H9 (cell line): ENCODE measurements around the gene TMEM253. TPM values are rescaled to one million over a fixed set of nuclear protein-coding genes. Genes with fewer than 3 reads are reported as not detected.
A peak's percentile ranks its signal among the peaks of the same experiment; 100 is the strongest.

ENCODE experiments used
- DNase-seq: peaks from one replicate; pipeline ENCODE4 v3.0.0-alpha.2; 2017
- H2AFZ ChIP-seq: one replicate; pipeline ENCODE4 v1.6.1; 2013; ENCODE audit warnings: mild to moderate bottlenecking, low read length, control low read depth, moderate library complexity
- H2AK5ac ChIP-seq: 2 replicates; pipeline ENCODE4 v1.6.1; 2013; ENCODE audit warnings: low read length, control low read depth, mixed read lengths; ENCODE audit not compliant: insufficient read length
- H2BK120ac ChIP-seq: one replicate; pipeline ENCODE4 v1.6.1; 2013; ENCODE audit warnings: low read depth, mild to moderate bottlenecking, low read length, control low read depth, inconsistent platforms; ENCODE audit not compliant: poor library complexity, severe bottlenecking
- H2BK12ac ChIP-seq: 2 replicates; pipeline ENCODE4 v1.6.1; 2013; ENCODE audit warnings: low read length, control low read depth, mixed read lengths, low read depth; ENCODE audit not compliant: insufficient read length
- H2BK15ac ChIP-seq: 2 replicates; pipeline ENCODE4 v1.6.1; 2013; ENCODE audit warnings: low read depth, low read length, control low read depth
- H2BK20ac ChIP-seq: one replicate; pipeline ENCODE4 v1.6.1; 2013; ENCODE audit warnings: low read depth, mild to moderate bottlenecking, low read length, control low read depth, inconsistent platforms; ENCODE audit not compliant: poor library complexity, severe bottlenecking
- H2BK5ac ChIP-seq: 2 replicates; pipeline ENCODE4 v1.6.1; 2013; ENCODE audit warnings: low read length, control low read depth, mixed read lengths; ENCODE audit not compliant: insufficient read length
- H3K14ac ChIP-seq: 2 replicates; pipeline ENCODE4 v1.6.1; 2013; ENCODE audit warnings: low read length, control low read depth; ENCODE audit not compliant: insufficient read depth
- H3K18ac ChIP-seq: 2 replicates; pipeline ENCODE4 v1.6.1; 2013; ENCODE audit warnings: low read depth, mild to moderate bottlenecking, mixed read lengths, low read length, control low read depth; ENCODE audit not compliant: insufficient read length
- H3K23ac ChIP-seq: 2 replicates; pipeline ENCODE4 v1.6.1; 2013; ENCODE audit warnings: low read length, control low read depth, mixed read lengths, low read depth; ENCODE audit not compliant: insufficient read length
- H3K23me2 ChIP-seq: 2 replicates; pipeline ENCODE4 v1.6.1; 2013; ENCODE audit warnings: low read depth, mild to moderate bottlenecking, mixed read lengths, low read length, control low read depth; ENCODE audit not compliant: insufficient read length, poor library complexity, severe bottlenecking
- H3K27ac ChIP-seq: 2 replicates; pipeline ENCODE4 v1.5.1; 2013; ENCODE audit warnings: low read length, control low read depth, mixed read lengths, low read depth; ENCODE audit not compliant: insufficient read length
- H3K27me3 ChIP-seq: 2 replicates; pipeline ENCODE4 v1.6.1; 2013; ENCODE audit warnings: low read length, control low read depth, inconsistent platforms; ENCODE audit not compliant: insufficient read depth
- H3K4ac ChIP-seq: 2 replicates; pipeline ENCODE4 v1.6.1; 2013; ENCODE audit warnings: low read depth, mild to moderate bottlenecking, control low read depth, inconsistent platforms, low read length, moderate library complexity
- H3K4me1 ChIP-seq: 2 replicates; pipeline ENCODE4 v1.6.1; 2013; ENCODE audit warnings: low read length, control low read depth, inconsistent platforms; ENCODE audit not compliant: insufficient read depth
- H3K4me2 ChIP-seq: 2 replicates; pipeline ENCODE4 v1.6.1; 2013; ENCODE audit warnings: low read length, control low read depth, mixed read lengths; ENCODE audit not compliant: insufficient read length, insufficient read depth
- H3K56ac ChIP-seq: 2 replicates; pipeline ENCODE4 v1.6.1; 2013; ENCODE audit warnings: low read depth, mild to moderate bottlenecking, mixed read lengths, low read length, control low read depth; ENCODE audit not compliant: insufficient read length
- H3K79me1 ChIP-seq: 2 replicates; pipeline ENCODE4 v1.6.1; 2013; ENCODE audit warnings: low read depth, mild to moderate bottlenecking, moderate library complexity, low read length, control low read depth, inconsistent platforms; ENCODE audit not compliant: insufficient read depth, poor library complexity, severe bottlenecking
- H3K79me2 ChIP-seq: 2 replicates; pipeline ENCODE4 v1.6.1; 2013; ENCODE audit warnings: low read length, control low read depth, inconsistent platforms; ENCODE audit not compliant: insufficient read depth
- H3K9ac ChIP-seq: 2 replicates; pipeline ENCODE4 v1.6.1; 2013; ENCODE audit warnings: low read length, control low read depth, mixed read lengths; ENCODE audit not compliant: insufficient read length; ENCODE audit errors: extremely low read depth
- H3K9me3 ChIP-seq: one replicate; pipeline ENCODE4 v1.6.1; 2013; ENCODE audit warnings: low read depth, low read length, inconsistent platforms; ENCODE audit not compliant: control insufficient read depth
- H3T11ph ChIP-seq: one replicate; pipeline ENCODE4 v1.6.1; 2013; ENCODE audit warnings: mild to moderate bottlenecking, low read length, control low read depth, inconsistent platforms
- H4K20me1 ChIP-seq: one replicate; pipeline ENCODE4 v1.6.1; 2013; ENCODE audit not compliant: control insufficient read depth, insufficient read length, insufficient read depth
- H4K5ac ChIP-seq: 2 replicates; pipeline ENCODE4 v1.6.1; 2013; ENCODE audit warnings: low read depth, mild to moderate bottlenecking, mixed read lengths, low read length, control low read depth; ENCODE audit not compliant: insufficient read length
- H4K8ac ChIP-seq: replicated peaks from 2 replicates; pipeline ENCODE4 v1.6.1; 2013; ENCODE audit warnings: low read length, control low read depth, mixed read lengths, low read depth; ENCODE audit not compliant: insufficient read length
- H4K91ac ChIP-seq: 2 replicates; pipeline ENCODE4 v1.6.1; 2013; ENCODE audit warnings: low read depth, mild to moderate bottlenecking, moderate library complexity, mixed read lengths, low read length, control low read depth; ENCODE audit not compliant: insufficient read length
- H3K27ac Mint-ChIP-seq, 3 experiments: 2 replicates in 2 of 3; 3 replicates in 1 of 3; pipeline ENCODE4 v1.8.0; 2020 to 2021; ENCODE audit warnings: mixed read lengths in 3 of 3, mild to moderate bottlenecking in 1 of 3, moderate library complexity in 1 of 3
- H3K27me3 Mint-ChIP-seq: 2 replicates; pipeline ENCODE4 v1.8.0; 2021; ENCODE audit warnings: low read depth, mild to moderate bottlenecking, moderate library complexity, mixed read lengths
- H3K36me3 Mint-ChIP-seq, 3 experiments: 2 replicates in 2 of 3; 3 replicates in 1 of 3; pipeline ENCODE4 v1.8.0; 2020 to 2021; ENCODE audit warnings: low read depth in 3 of 3, mixed read lengths in 3 of 3; ENCODE audit not compliant: insufficient read depth in 1 of 3
- H3K4me1 Mint-ChIP-seq, 2 experiments: 2 replicates each; pipeline ENCODE4 v1.8.0; 2020; ENCODE audit warnings: mixed read lengths in 2 of 2
- H3K4me3 Mint-ChIP-seq, 2 experiments: 2 replicates in 1 of 2; 3 replicates in 1 of 2; pipeline ENCODE4 v1.8.0; 2020 to 2021; ENCODE audit warnings: mild to moderate bottlenecking in 2 of 2, mixed read lengths in 2 of 2, moderate library complexity in 1 of 2
- H3K9me3 Mint-ChIP-seq, 2 experiments: 2 replicates in 1 of 2; 3 replicates in 1 of 2; pipeline ENCODE4 v1.8.0; 2020; ENCODE audit warnings: mild to moderate bottlenecking in 2 of 2, mixed read lengths in 2 of 2, moderate library complexity in 1 of 2
- WGBS: extraction: QIAGEN DNeasy Blood & Tissue Kit; methylation state at CpG from one replicate; pipeline ENCODE4 v1.1.7; 2013; ENCODE audit warnings: missing lambda C conversion rate, low lambda C conversion rate, mixed read lengths; ENCODE audit not compliant: insufficient read length; ENCODE audit errors: extremely low coverage; 5-methylcytosine and 5-hydroxymethylcytosine counted together
- total RNA-seq: library from RNA; stranded (reverse); gene quantifications from 2 replicates; pipeline ENCODE4 v1.2.1, GENCODE V29; 2021
- TF ChIP-seq, protein P1 (sequence below): fragments of 200-600 bp; sonication (generic); conservative IDR thresholded peaks from 3 replicates; pipeline ENCODE4 v1.8.0; 2021; ENCODE audit warnings: antibody characterized with exemption, mild to moderate bottlenecking

TMEM253 gene
- total RNA-seq, 1 experiment from 2014 or later = 2.2 TPM

DNA sequence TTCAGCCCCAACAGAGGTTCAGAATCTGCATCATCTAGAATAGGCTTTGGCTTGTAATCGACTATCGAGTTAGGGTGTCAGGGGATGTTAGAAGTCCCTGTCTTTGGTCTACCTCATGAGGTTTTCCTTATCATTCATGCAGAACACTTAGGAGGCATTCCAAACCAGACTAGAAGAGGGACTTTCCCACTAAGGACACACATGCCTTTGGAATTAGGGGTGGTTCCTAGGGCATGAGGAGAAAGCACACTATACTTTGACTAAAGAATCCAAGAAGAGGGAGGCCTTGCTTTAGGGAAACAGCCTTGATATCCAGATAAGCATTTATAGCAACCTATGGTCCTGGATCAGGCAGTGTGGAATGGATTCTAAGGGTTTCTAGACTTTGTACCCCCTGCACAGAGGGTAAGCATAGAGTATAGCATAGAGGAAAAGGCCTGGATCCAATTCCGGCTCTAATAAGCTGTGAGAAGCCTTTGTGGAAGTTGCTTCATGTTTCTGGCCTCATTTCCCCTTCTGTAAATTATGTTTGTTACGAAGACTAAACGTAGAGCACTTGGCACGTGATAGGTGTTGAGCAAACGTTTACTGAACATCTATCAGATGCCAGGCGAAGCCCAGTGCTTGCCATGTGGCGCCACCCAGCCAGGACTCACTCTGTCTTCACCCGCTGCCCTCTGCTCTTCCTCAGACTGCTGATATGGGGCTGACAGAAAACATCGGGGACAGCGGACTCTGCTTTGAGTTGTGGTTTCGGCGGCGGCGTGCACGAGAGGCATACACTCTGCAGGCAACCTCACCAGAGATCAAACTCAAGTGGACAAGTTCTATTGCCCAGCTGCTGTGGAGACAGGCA is 15.6 kb upstream of the TMEM253 start:
- Histone ChIP-seq H2AFZ (no peak overlapping the region), H2BK5ac (no peak overlapping the region), H3K4ac (no peak overlapping the region), H3K79me2 (no peaks in the 10 kb centered on the region), H4K8ac (no peak overlapping the region), H3K18ac (no peak overlapping the region), H2BK120ac (no peak overlapping the region), H3K79me1 (no peaks in the 10 kb centered on the region), H3K23ac (no peak overlapping the region), H2BK15ac (no peak overlapping the region), H2AK5ac (no peak overlapping the region), H4K91ac (no peak overlapping the region), H2BK12ac (no peak overlapping the region), H3K56ac (no peak overlapping the region), H3K14ac (no peak overlapping the region), H3T11ph (no peak overlapping the region), H3K27me3 (no peaks in the 10 kb centered on the region), H3K27ac (no peak overlapping the region), H4K5ac (no peak overlapping the region), H2BK20ac (no peak overlapping the region), H3K9me3 (no peaks in the 10 kb centered on the region), H4K20me1 (no peaks in the 10 kb centered on the region), H3K9ac (no peak overlapping the region), H3K23me2 (no peaks in the 10 kb centered on the region), H3K4me1 (no peaks in the 10 kb centered on the region; the same call in 1 of the 2 replicates), H3K4me2 (no peak overlapping the region)
- no CpG with 5 or more reads among the region's 17 CpGs for WGBS
- Mint-ChIP-seq H3K27me3 (peaks cover 2% of the 10 kb centered on the region; the same call in 1 of the 2 replicates), H3K4me1 (peaks cover 16% of the 10 kb centered on the region in 2 experiments), H3K9me3 (no peaks in the 10 kb centered on the region; a peak in 1 of 5 replicates), H3K4me3 (no peak overlapping the region; a peak in 1 of 5 replicates), H3K27ac (peak overlapping the region in 1 of 3 experiments; percentile 69; a peak in 1 of 7 replicates), H3K36me3 (peaks cover 57 to 94% (median 81%) of the 10 kb centered on the region in 3 experiments)
- TF ChIP-seq, protein P1, sequence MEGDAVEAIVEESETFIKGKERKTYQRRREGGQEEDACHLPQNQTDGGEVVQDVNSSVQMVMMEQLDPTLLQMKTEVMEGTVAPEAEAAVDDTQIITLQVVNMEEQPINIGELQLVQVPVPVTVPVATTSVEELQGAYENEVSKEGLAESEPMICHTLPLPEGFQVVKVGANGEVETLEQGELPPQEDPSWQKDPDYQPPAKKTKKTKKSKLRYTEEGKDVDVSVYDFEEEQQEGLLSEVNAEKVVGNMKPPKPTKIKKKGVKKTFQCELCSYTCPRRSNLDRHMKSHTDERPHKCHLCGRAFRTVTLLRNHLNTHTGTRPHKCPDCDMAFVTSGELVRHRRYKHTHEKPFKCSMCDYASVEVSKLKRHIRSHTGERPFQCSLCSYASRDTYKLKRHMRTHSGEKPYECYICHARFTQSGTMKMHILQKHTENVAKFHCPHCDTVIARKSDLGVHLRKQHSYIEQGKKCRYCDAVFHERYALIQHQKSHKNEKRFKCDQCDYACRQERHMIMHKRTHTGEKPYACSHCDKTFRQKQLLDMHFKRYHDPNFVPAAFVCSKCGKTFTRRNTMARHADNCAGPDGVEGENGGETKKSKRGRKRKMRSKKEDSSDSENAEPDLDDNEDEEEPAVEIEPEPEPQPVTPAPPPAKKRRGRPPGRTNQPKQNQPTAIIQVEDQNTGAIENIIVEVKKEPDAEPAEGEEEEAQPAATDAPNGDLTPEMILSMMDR = no peak
- no peak for DNase-seq
